Endodermal cell (in vitro differentiated cells): ENCODE measurements around the gene DOCK8. TPM values are rescaled to one million over a fixed set of nuclear protein-coding genes. Genes with fewer than 3 reads are reported as not detected.
A peak's percentile ranks its signal among the peaks of the same experiment; 100 is the strongest.

Experiments
- DNase-seq: peaks from one replicate; pipeline ENCODE4 v3.0.0-alpha.2; 2017
- H3K27ac ChIP-seq: 2 replicates; pipeline ENCODE4 v1.5.1; 2013; ENCODE audit warnings: mild to moderate bottlenecking, low read depth, low read length, moderate library complexity
- H3K27me3 ChIP-seq: 2 replicates; pipeline ENCODE4 v1.6.1; 2013; ENCODE audit warnings: mild to moderate bottlenecking, low read length, moderate library complexity; ENCODE audit not compliant: insufficient read depth, control insufficient read depth, poor library complexity, severe bottlenecking
- H3K36me3 ChIP-seq: 2 replicates; pipeline ENCODE4 v1.7.0; 2013; ENCODE audit warnings: mild to moderate bottlenecking, low read length, moderate library complexity; ENCODE audit not compliant: control insufficient read depth, insufficient read depth
- H3K4me1 ChIP-seq: one replicate; pipeline ENCODE4 v1.7.0; 2013; ENCODE audit warnings: low read length; ENCODE audit not compliant: control insufficient read depth, insufficient read depth
- H3K4me3 ChIP-seq: 2 replicates; pipeline ENCODE4 v1.5.1; 2013; ENCODE audit warnings: mild to moderate bottlenecking, low read length, moderate library complexity
- H3K9ac ChIP-seq: 2 replicates; pipeline ENCODE4 v1.6.1; 2013; ENCODE audit warnings: mild to moderate bottlenecking, low read length, moderate library complexity; ENCODE audit not compliant: poor library complexity, severe bottlenecking; ENCODE audit errors: extremely low read depth
- H3K9me3 ChIP-seq: 2 replicates; pipeline ENCODE4 v1.6.1; 2013; ENCODE audit warnings: mild to moderate bottlenecking, low read length, moderate library complexity; ENCODE audit not compliant: control insufficient read depth
- H3K27ac Mint-ChIP-seq: 2 replicates; pipeline ENCODE4 v1.8.0; 2020; ENCODE audit warnings: mixed read lengths
- H3K27me3 Mint-ChIP-seq: 2 replicates; pipeline ENCODE4 v1.8.0; 2021; ENCODE audit warnings: mild to moderate bottlenecking, mixed read lengths; ENCODE audit not compliant: insufficient read depth
- H3K36me3 Mint-ChIP-seq: 2 replicates; pipeline ENCODE4 v1.8.0; 2020; ENCODE audit warnings: low read depth, mixed read lengths
- H3K4me1 Mint-ChIP-seq: 2 replicates; pipeline ENCODE4 v1.8.0; 2020; ENCODE audit warnings: mixed read lengths
- H3K4me3 Mint-ChIP-seq: 2 replicates; pipeline ENCODE4 v1.8.0; 2020; ENCODE audit warnings: mild to moderate bottlenecking, moderate library complexity, mixed read lengths
- H3K9me3 Mint-ChIP-seq: 2 replicates; pipeline ENCODE4 v1.8.0; 2020; ENCODE audit warnings: mild to moderate bottlenecking, mixed read lengths
- CTCF ChIP-seq: fragments of 200-600 bp; sonication (generic); conservative IDR thresholded peaks from 2 replicates; pipeline ENCODE4 v1.5.0; 2021; ENCODE audit warnings: antibody characterized with exemption, mild to moderate bottlenecking
- WGBS, 2 experiments: methylation state at CpG; one replicate each; pipeline versions ENCODE4 v1.1.5 to v1.1.7; 2013; ENCODE audit warnings: missing lambda C conversion rate in 2 of 2, mixed read lengths in 1 of 2; ENCODE audit not compliant: insufficient coverage in 1 of 2, insufficient read length in 1 of 2; 5-methylcytosine and 5-hydroxymethylcytosine counted together
- total RNA-seq, 2 donors: library from RNA; stranded (reverse); fragmentation: NEBNext Ultra II Directional in 1 of 2; extraction: Animal tissue kit (Norgen Biotek cat#: 25700) in 1 of 2; gene quantifications; 2 replicates in 1 of 2; 3 replicates in 1 of 2; pipeline ENCODE4 v1.2.1, GENCODE V29; 2021

DOCK8 gene
- total RNA-seq, 2 donors from 2014 or later = 26.9 to 28.1 TPM

DNA sequence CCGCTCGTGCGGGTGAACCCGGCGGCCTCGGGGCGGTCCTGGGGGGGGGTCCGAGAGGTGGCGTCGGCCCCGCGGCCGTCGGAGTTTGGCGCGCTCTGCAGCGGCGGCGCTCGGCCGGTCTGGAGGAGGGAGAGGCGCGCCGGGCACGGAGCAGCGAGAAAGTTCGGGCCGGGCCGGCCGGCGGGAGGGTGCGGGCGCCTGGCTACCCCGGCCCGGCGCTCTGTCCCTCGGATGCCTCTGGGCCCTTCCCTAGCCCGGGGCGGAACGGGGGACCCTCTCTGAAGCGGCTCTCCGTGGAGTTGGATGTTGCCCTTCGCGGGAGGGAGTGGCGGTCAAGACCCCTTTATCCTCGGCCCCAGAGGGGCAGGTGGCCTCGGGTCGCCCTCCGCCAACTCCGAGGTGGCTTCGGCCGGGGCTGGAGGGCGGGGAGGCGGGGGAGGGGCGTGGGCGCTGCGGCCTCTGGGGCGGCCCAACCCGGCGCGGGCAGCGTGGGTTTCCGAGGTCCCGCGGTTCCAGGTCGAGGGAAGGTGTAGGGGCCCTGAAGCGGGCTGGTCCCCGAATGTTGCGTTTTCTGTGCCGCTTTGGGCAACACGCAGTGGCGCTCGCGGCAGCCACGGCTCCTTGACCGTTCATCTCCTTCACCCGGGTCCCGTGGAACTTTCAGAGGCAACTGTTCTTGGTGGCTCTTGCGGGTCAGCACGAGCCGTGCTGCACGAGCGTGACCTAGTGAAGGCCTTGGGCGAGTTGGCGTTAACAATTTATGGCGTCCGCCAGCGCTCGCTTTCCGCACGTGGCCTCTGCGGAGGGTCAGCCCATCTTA, 290.5 kb downstream of the DOCK8 start:
- Mint-ChIP-seq H3K4me1 (peaks cover 9% of the 10 kb centered on the region), H3K27me3 (peaks cover 34% of the 10 kb centered on the region), H3K36me3 (peaks cover 15% of the 10 kb centered on the region), H3K9me3 (no peaks in the 10 kb centered on the region), H3K4me3 (peak overlapping the region; percentile 70), H3K27ac (no peak overlapping the region)
- Histone ChIP-seq H3K9ac (peak overlapping the region; percentile 32), H3K4me3 (peak overlapping the region; percentile 87), H3K4me1 (peaks cover 3% of the 10 kb centered on the region), H3K9me3 (no peaks in the 10 kb centered on the region), H3K36me3 (no peaks in the 10 kb centered on the region), H3K27me3 (peaks cover 14% of the 10 kb centered on the region), H3K27ac (no peak overlapping the region)
- TF ChIP-seq CTCF = no peak
- DNase-seq = peak; percentile 75
- 3 to 5% methylated on average over 24 to 92 of the region's 92 CpGs for WGBS, 2 experiments

DNA sequence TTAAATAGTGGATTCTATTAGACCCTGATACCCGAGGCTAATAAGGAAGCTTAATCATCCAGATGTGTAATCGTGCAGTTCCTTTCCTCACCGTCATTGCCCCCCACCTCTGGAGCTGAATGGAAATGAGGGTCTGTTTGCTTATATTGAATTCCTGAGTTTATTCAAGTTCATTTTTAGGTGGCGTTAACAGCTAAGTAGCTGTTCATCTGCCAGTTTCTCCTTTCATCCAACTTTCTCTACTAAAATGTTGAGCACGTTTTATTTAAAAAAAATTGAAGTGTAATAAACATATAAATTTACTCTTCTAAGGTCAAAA, 291.0 kb downstream of the DOCK8 start:
- Histone ChIP-seq H3K4me1 (peaks cover 3% of the 10 kb centered on the region), H3K27ac (no peak overlapping the region), H3K9me3 (no peaks in the 10 kb centered on the region), H3K36me3 (no peaks in the 10 kb centered on the region), H3K9ac (peak overlapping the region; percentile 32), H3K4me3 (peak overlapping the region; percentile 87), H3K27me3 (peaks cover 14% of the 10 kb centered on the region)
- no peak for DNase-seq
- Mint-ChIP-seq H3K9me3 (no peaks in the 10 kb centered on the region), H3K4me3 (peak overlapping the region; percentile 70), H3K27me3 (peaks cover 30% of the 10 kb centered on the region), H3K27ac (no peak overlapping the region), H3K4me1 (peaks cover 9% of the 10 kb centered on the region), H3K36me3 (peaks cover 15% of the 10 kb centered on the region)
- 38% methylated on average over 4 of the region's 5 CpGs; no CpG with 5 or more reads in 1 of the 2 experiments for WGBS, 2 experiments
- TF ChIP-seq CTCF = no peak

GRCh38 chr9:506281-506680, 291.6 kb downstream of the DOCK8 start:
- H3K4me3 Mint-ChIP-seq = peak overlapping the region; percentile 70
- DNase-seq = no peak
- peaks cover 14% of the 10 kb centered on the region for H3K27me3 ChIP-seq
- H3K9me3 ChIP-seq = no peaks in the 10 kb centered on the region
- H3K36me3 ChIP-seq = no peaks in the 10 kb centered on the region
- no peak overlapping the region for H3K27ac Mint-ChIP-seq
- H3K27me3 Mint-ChIP-seq = peaks cover 30% of the 10 kb centered on the region
- no peaks in the 10 kb centered on the region for H3K9me3 Mint-ChIP-seq
- H3K4me1 Mint-ChIP-seq = peaks cover 9% of the 10 kb centered on the region
- 93% methylated on average over 6 of the region's 7 CpGs; no CpG with 5 or more reads in 1 of the 2 experiments for WGBS, 2 experiments
- peak overlapping the region; percentile 87 for H3K4me3 ChIP-seq
- no peak for TF ChIP-seq CTCF
- H3K27ac ChIP-seq = no peak overlapping the region
- H3K9ac ChIP-seq = no peak overlapping the region
- peaks cover 3% of the 10 kb centered on the region for H3K4me1 ChIP-seq
- peaks cover 15% of the 10 kb centered on the region for H3K36me3 Mint-ChIP-seq
